ENCODE data around the gene ABTB2. TPM values are rescaled to one million over a fixed set of nuclear protein-coding genes. Genes with fewer than 3 reads are reported as not detected.

The ABTB2 gene
- total and polyA plus RNA-seq, 2 of the 8 experiments (the other 6 are each of a cell fraction or from before 2014, with no cell fraction given), result 7.7 to 10.2 TPM

- no peak overlapping the region for H2BK15ac ChIP-seq (ENCODE audit: low read length)
- DNase-seq (ENCODE audit: low read depth in 1 of 2, low spot score in 2 of 2), result no peak
- H4K5ac ChIP-seq (ENCODE audit: insufficient read length, low read depth, low read length), result no peak overlapping the region
- H4K8ac ChIP-seq (ENCODE audit: extremely low read depth, insufficient read depth, low read length), result no peak overlapping the region
- H4K20me1 ChIP-seq (replicated peaks in 1 of 2; ENCODE audit: control insufficient read depth in 1 of 2, insufficient read depth in 2 of 2, low read length in 2 of 2), result no peaks in the 10 kb centered on the region
- H3K36me3 ChIP-seq (ENCODE audit: control insufficient read depth in 2 of 4, insufficient read depth in 4 of 4, low read length in 3 of 4), result no peaks in the 10 kb centered on the region
- ChIA-PET CTCF (ENCODE audit: partially characterized antibody) (no interaction called here), POLR2A (ENCODE audit: partially characterized antibody) (no interaction called here)
- no peak overlapping the region for H3K9ac ChIP-seq (replicated peaks in 1 of 4; ENCODE audit: extremely low read depth in 1 of 4, low read depth in 3 of 4, low read length in 3 of 4)
- H2AFZ ChIP-seq (ENCODE audit: low read length), result no peak overlapping the region
- H4K91ac ChIP-seq (replicated peaks; ENCODE audit: insufficient read length, low read length), result no peak overlapping the region
- H2BK20ac ChIP-seq (ENCODE audit: low read length), result no peak overlapping the region
- no peak overlapping the region for H3K4me3 ChIP-seq (ENCODE audit: extremely low read depth in 1 of 4, insufficient read depth in 2 of 4, low read depth in 3 of 4, low read length in 4 of 4)
- peaks cover 0 to 3% (median 2%) of the 10 kb centered on the region in 4 experiments; a peak in 3 of 7 replicates for H3K4me1 ChIP-seq (replicated peaks in 1 of 4; ENCODE audit: control insufficient read depth in 3 of 4, insufficient read depth in 4 of 4, low read length in 3 of 4)
- no peak overlapping the region for H3K23ac ChIP-seq (ENCODE audit: insufficient read length)
- no peak overlapping the region for H3K18ac ChIP-seq (ENCODE audit: extremely low read depth, low read length)
- no peaks in the 10 kb centered on the region for H3K27me3 ChIP-seq (replicated peaks in 1 of 4; ENCODE audit: control insufficient read depth in 3 of 4, extremely low read depth in 1 of 4, insufficient read depth in 3 of 4, low read length in 3 of 4)
- no peak overlapping the region for H2BK12ac ChIP-seq (ENCODE audit: low read depth, low read length)
- TF ChIP-seq KDM1A (IDR thresholded peaks at IDR 0.05; ENCODE audit: borderline replicate concordance, low read length) (no peak), HDAC6 (IDR thresholded peaks at IDR 0.05; ENCODE audit: low read depth, low read length) (no peak), CBX5 (IDR thresholded peaks at IDR 0.05; ENCODE audit: low read depth, low read length) (no peak), TEAD4 (IDR thresholded peaks at IDR 0.05; ENCODE audit: low read depth, low read length) (no peak), KDM4A (IDR thresholded peaks at IDR 0.05; ENCODE audit: low read depth, low read length, severe bottlenecking) (no peak), BCL11A (IDR thresholded peaks at IDR 0.05; ENCODE audit: low read depth in 2 of 2, low read length in 2 of 2) (no peak), JUN (IDR thresholded peaks at IDR 0.05; ENCODE audit: low read depth, low read length) (no peak), GTF2F1 (IDR thresholded peaks at IDR 0.05; ENCODE audit: borderline replicate concordance, low read depth, low read length) (no peak), HDAC2 (IDR thresholded peaks at IDR 0.05; ENCODE audit: borderline replicate concordance in 1 of 2, low read depth in 2 of 2, low read length in 2 of 2) (no peak), EP300 (IDR thresholded peaks at IDR 0.05; ENCODE audit: borderline replicate concordance in 1 of 2, low read depth in 2 of 2, low read length in 2 of 2) (no peak), GABPA (IDR thresholded peaks at IDR 0.05; ENCODE audit: borderline replicate concordance, insufficient read depth, low read length) (no peak), EZH2 (IDR thresholded peaks at IDR 0.05; ENCODE audit: low read depth, low read length, severe bottlenecking) (no peak), SIN3A (conservative IDR thresholded peaks at IDR 0.05 in 1 of 2, IDR thresholded peaks at IDR 0.05 in 1 of 2; ENCODE audit: low read depth in 1 of 2, low read length in 2 of 2) (no peak), POLR2A (IDR thresholded peaks at IDR 0.05; ENCODE audit: control extremely low read depth in 1 of 2, low read depth in 2 of 2, low read length in 2 of 2) (no peak)
- no peak overlapping the region for H3K56ac ChIP-seq (replicated peaks; ENCODE audit: insufficient read length, low read depth, low read length)
- no peak overlapping the region for H3K27ac ChIP-seq (ENCODE audit: low read depth, low read length)
- H3K4me2 ChIP-seq (ENCODE audit: insufficient read depth in 1 of 2, low read depth in 2 of 2, low read length in 2 of 2), result no peak overlapping the region
- H3K4ac ChIP-seq (replicated peaks; ENCODE audit: insufficient read length, low read depth, low read length), result no peak overlapping the region
- no peaks in the 10 kb centered on the region for H3K9me3 ChIP-seq (ENCODE audit: insufficient read depth in 2 of 2, low read depth in 1 of 2, low read length in 1 of 2)
- no peaks in the 10 kb centered on the region for H3K79me1 ChIP-seq (ENCODE audit: low read depth, low read length)
- 99% methylated on average over 6 of the region's 6 CpGs; no CpG with 5 or more reads in 1 of the 2 experiments for WGBS, 2 experiments (ENCODE audit: extremely low coverage in 1 of 2, insufficient coverage in 1 of 2, insufficient read length in 1 of 2, insufficient replicate concordance in 2 of 2, low coverage in 1 of 2, low lambda C conversion rate in 2 of 2, missing lambda C conversion rate in 1 of 2)
- H2AK5ac ChIP-seq (ENCODE audit: low read depth, low read length), result no peak overlapping the region
- no peak overlapping the region for H2BK120ac ChIP-seq (replicated peaks; ENCODE audit: low read depth, low read length)
- H2BK5ac ChIP-seq (ENCODE audit: low read depth, low read length), result no peak overlapping the region
- no peaks in the 10 kb centered on the region for H3K23me2 ChIP-seq (ENCODE audit: low read depth, low read length)
- no peak for FAIRE-seq
- H3K14ac ChIP-seq (ENCODE audit: insufficient read length), result no peak overlapping the region
- no peaks in the 10 kb centered on the region for H3K79me2 ChIP-seq (ENCODE audit: control insufficient read depth in 1 of 2, insufficient read depth in 2 of 2, low read length in 2 of 2)
These were observed 101.2 kb downstream of the ABTB2 start for GRCh38 chr11:34256626-34257025.
